Neural crest cell (in vitro differentiated cells): ENCODE data around the gene DNAH12. TPM values are rescaled to one million over a fixed set of nuclear protein-coding genes. Genes with fewer than 3 reads are reported as not detected.

Experiments
- DNase-seq: peaks from one replicate; pipeline ENCODE4 v3.0.0; 2021; ENCODE audit warnings: low read depth, mixed read lengths, low spot score
- H3K27ac Mint-ChIP-seq: one replicate; pipeline ENCODE4 v1.8.0; 2021; ENCODE audit warnings: mild to moderate bottlenecking, mixed read lengths; ENCODE audit not compliant: unreplicated experiment
- H3K27me3 Mint-ChIP-seq: 2 replicates; pipeline ENCODE4 v1.8.0; 2021; ENCODE audit warnings: low read depth, mild to moderate bottlenecking, mixed read lengths
- H3K36me3 Mint-ChIP-seq: 2 replicates; pipeline ENCODE4 v1.8.0; 2021; ENCODE audit warnings: low read depth, mild to moderate bottlenecking, mixed read lengths
- H3K4me1 Mint-ChIP-seq: 2 replicates; pipeline ENCODE4 v1.8.0; 2021; ENCODE audit warnings: mixed read lengths
- H3K4me3 Mint-ChIP-seq: one replicate; pipeline ENCODE4 v1.8.0; 2021; ENCODE audit warnings: mild to moderate bottlenecking, mixed read lengths
- H3K9me3 Mint-ChIP-seq: 2 replicates; pipeline ENCODE4 v1.8.0; 2021; ENCODE audit warnings: mixed read lengths
- long read RNA-seq: library from polyadenylated mRNA; unstranded; transcript quantifications from one replicate; pipeline ENCODE4 v2.0.0, GENCODE V29; 2020
- total RNA-seq: library from RNA; stranded (reverse); gene quantifications from 2 replicates; pipeline ENCODE4 v1.2.1, GENCODE V29; 2021
- TF ChIP-seq, protein P1 (sequence below): fragments of 200-600 bp; sonication (generic); conservative IDR thresholded peaks from 2 replicates; pipeline ENCODE4 v1.5.0; 2021; ENCODE audit warnings: antibody characterized with exemption, mild to moderate bottlenecking

The DNAH12 gene, protein sequence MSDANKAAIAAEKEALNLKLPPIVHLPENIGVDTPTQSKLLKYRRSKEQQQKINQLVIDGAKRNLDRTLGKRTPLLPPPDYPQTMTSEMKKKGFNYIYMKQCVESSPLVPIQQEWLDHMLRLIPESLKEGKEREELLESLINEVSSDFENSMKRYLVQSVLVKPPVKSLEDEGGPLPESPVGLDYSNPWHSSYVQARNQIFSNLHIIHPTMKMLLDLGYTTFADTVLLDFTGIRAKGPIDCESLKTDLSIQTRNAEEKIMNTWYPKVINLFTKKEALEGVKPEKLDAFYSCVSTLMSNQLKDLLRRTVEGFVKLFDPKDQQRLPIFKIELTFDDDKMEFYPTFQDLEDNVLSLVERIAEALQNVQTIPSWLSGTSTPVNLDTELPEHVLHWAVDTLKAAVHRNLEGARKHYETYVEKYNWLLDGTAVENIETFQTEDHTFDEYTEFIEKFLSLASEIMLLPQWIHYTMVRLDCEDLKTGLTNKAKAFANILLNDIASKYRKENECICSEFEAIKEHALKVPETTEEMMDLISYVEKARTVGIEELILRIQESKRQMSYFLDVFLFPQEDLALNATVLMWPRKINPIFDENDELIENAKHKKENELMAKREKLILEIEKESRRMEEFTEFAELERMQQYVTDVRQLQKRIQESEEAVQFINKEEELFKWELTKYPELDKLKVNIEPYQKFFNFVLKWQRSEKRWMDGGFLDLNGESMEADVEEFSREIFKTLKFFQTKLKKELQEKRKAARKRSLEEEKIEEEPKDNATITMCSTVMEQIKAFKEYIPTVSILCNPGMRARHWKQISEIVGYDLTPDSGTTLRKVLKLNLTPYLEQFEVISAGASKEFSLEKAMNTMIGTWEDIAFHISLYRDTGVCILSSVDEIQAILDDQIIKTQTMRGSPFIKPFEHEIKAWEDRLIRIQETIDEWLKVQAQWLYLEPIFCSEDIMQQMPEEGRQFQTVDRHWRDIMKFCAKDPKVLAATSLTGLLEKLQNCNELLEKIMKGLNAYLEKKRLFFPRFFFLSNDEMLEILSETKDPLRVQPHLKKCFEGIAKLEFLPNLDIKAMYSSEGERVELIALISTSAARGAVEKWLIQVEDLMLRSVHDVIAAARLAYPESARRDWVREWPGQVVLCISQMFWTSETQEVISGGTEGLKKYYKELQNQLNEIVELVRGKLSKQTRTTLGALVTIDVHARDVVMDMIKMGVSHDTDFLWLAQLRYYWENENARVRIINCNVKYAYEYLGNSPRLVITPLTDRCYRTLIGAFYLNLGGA (N-terminal part only)
- total RNA-seq: 0.09 and 0.34 TPM in 2 replicates
- long read RNA-seq: 0 reads

- TF ChIP-seq, protein P1, sequence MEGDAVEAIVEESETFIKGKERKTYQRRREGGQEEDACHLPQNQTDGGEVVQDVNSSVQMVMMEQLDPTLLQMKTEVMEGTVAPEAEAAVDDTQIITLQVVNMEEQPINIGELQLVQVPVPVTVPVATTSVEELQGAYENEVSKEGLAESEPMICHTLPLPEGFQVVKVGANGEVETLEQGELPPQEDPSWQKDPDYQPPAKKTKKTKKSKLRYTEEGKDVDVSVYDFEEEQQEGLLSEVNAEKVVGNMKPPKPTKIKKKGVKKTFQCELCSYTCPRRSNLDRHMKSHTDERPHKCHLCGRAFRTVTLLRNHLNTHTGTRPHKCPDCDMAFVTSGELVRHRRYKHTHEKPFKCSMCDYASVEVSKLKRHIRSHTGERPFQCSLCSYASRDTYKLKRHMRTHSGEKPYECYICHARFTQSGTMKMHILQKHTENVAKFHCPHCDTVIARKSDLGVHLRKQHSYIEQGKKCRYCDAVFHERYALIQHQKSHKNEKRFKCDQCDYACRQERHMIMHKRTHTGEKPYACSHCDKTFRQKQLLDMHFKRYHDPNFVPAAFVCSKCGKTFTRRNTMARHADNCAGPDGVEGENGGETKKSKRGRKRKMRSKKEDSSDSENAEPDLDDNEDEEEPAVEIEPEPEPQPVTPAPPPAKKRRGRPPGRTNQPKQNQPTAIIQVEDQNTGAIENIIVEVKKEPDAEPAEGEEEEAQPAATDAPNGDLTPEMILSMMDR: no peak
- Mint-ChIP-seq H3K4me1 (peaks cover 19% of the 10 kb centered on the region), H3K36me3 (no peaks in the 10 kb centered on the region), H3K27me3 (peaks cover 3% of the 10 kb centered on the region), H3K27ac (peak within 1 kb of the TSS; percentile 43), H3K9me3 (no peaks in the 10 kb centered on the region), H3K4me3 (peak within 1 kb of the TSS; percentile 78)
- peak; percentile 65 for DNase-seq
Measured at GRCh38 chr3:57544181-57545125, at the start of gene DNAH12. DNAH12 (minus strand) TSS chr3:57544344; CDS start chr3:57542870, 1,474 bp downstream.

DNA sequence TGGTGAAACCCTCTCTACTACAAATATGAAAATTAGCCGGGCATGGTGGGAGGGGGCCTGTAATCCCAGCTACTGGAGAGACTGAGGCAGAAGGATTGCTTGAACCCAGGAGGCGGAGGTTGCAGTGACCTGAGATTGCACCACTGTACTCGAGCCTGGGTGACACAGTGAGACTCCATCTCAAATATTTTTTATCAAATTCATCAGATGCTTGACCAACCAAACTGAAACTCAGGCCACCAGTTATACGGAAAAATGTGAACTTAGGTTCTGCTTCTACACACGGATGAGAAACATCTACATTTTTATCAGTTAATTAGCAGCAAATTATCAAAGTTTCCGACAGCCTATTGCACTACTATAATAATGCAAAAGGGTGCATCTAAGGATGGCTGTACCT, 48.2 kb upstream of the DNAH12 start:
- H3K27ac Mint-ChIP-seq: no peak overlapping the region
- TF ChIP-seq, protein P1: no peak
- no peaks in the 10 kb centered on the region for H3K27me3 Mint-ChIP-seq
- no peak for DNase-seq
- peaks cover 27% of the 10 kb centered on the region for H3K4me1 Mint-ChIP-seq
- H3K9me3 Mint-ChIP-seq: no peaks in the 10 kb centered on the region
- peak overlapping the region; percentile 69 for H3K4me3 Mint-ChIP-seq
- H3K36me3 Mint-ChIP-seq: no peaks in the 10 kb centered on the region

- no peaks in the 10 kb centered on the region for H3K9me3 Mint-ChIP-seq
- no peak overlapping the region for H3K4me3 Mint-ChIP-seq
- no peaks in the 10 kb centered on the region for H3K27me3 Mint-ChIP-seq
- H3K36me3 Mint-ChIP-seq: no peaks in the 10 kb centered on the region
- peaks cover 4% of the 10 kb centered on the region for H3K4me1 Mint-ChIP-seq
- TF ChIP-seq, protein P1: no peak
- no peak overlapping the region for H3K27ac Mint-ChIP-seq
- DNase-seq: no peak
Measured at GRCh38 chr3:57587905-57588304, 43.8 kb upstream of the DNAH12 start.

GRCh38 chr3:57586778-57587177, 42.6 kb upstream of the DNAH12 start:
- Mint-ChIP-seq H3K27ac (no peak overlapping the region), H3K9me3 (no peaks in the 10 kb centered on the region), H3K4me3 (no peak overlapping the region), H3K27me3 (no peaks in the 10 kb centered on the region), H3K4me1 (peaks cover 3% of the 10 kb centered on the region), H3K36me3 (no peaks in the 10 kb centered on the region)
- TF ChIP-seq, protein P1: no peak
- DNase-seq: no peak
